IPS-11a (cell line): Measurements from ENCODE around the gene RFC1.
"Not testable (repeated sequence)": the region's sequence is repeated elsewhere in the genome, so short reads cannot be mapped to it uniquely, and the experiment has no call there.

Source experiments
- H3K4me3 ChIP-seq: one replicate; pipeline ENCODE4 v1.5.1; 2013; ENCODE audit warnings: low read depth, low read length, control low read depth

RFC1 gene, protein sequence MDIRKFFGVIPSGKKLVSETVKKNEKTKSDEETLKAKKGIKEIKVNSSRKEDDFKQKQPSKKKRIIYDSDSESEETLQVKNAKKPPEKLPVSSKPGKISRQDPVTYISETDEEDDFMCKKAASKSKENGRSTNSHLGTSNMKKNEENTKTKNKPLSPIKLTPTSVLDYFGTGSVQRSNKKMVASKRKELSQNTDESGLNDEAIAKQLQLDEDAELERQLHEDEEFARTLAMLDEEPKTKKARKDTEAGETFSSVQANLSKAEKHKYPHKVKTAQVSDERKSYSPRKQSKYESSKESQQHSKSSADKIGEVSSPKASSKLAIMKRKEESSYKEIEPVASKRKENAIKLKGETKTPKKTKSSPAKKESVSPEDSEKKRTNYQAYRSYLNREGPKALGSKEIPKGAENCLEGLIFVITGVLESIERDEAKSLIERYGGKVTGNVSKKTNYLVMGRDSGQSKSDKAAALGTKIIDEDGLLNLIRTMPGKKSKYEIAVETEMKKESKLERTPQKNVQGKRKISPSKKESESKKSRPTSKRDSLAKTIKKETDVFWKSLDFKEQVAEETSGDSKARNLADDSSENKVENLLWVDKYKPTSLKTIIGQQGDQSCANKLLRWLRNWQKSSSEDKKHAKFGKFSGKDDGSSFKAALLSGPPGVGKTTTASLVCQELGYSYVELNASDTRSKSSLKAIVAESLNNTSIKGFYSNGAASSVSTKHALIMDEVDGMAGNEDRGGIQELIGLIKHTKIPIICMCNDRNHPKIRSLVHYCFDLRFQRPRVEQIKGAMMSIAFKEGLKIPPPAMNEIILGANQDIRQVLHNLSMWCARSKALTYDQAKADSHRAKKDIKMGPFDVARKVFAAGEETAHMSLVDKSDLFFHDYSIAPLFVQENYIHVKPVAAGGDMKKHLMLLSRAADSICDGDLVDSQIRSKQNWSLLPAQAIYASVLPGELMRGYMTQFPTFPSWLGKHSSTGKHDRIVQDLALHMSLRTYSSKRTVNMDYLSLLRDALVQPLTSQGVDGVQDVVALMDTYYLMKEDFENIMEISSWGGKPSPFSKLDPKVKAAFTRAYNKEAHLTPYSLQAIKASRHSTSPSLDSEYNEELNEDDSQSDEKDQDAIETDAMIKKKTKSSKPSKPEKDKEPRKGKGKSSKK

DNA sequence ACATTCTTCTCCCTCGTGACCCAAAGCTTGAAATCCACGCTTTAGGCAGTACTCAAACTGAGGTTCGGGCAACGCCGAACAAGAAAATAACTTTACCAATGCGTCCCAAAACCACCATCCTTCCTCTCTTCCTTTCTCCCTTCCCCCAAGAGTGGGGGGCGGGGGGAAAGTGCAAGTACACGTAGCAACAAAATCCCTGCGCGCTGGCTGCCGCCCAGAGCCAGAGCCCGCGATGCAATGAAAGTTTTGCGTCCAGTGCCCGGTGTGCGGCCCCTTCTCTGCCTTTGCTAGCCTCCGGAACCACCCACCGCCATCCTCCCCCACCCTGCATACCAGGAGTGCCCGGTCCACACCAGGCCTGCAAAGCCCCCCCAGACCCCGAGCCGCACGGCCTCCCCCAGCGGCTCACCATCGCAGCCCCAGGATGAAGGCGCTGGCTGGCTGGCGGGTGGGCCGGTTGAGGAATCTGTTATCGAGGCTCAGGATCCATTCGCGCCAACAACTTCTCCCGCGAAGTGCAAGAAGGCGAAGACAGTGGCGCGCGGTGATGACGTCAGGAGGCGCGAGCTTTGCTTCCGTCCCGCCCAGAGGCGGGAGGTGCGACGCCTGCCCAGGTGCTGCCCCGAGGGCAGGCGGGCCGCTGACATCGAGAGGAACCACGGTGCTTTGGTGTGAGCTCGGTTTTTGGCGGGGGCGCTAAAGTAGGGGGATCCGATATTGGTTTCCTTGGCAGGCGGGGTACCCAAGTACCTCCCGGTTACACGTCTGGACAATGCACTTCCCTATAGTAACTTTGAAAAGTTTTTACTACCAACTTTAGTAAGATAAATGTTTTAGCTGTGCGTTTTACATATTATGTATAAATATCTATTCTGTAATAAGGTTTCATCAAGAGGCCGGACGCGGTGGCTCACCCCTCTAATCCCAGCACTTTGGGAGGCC is at the start of gene RFC1:
RFC1 (minus strand) TSS at position 533 of the 942 bp plus-strand sequence; CDS start at position 412, 121 bp downstream.
- H3K4me3 ChIP-seq: peak within 1 kb of the TSS; percentile 95

DNA sequence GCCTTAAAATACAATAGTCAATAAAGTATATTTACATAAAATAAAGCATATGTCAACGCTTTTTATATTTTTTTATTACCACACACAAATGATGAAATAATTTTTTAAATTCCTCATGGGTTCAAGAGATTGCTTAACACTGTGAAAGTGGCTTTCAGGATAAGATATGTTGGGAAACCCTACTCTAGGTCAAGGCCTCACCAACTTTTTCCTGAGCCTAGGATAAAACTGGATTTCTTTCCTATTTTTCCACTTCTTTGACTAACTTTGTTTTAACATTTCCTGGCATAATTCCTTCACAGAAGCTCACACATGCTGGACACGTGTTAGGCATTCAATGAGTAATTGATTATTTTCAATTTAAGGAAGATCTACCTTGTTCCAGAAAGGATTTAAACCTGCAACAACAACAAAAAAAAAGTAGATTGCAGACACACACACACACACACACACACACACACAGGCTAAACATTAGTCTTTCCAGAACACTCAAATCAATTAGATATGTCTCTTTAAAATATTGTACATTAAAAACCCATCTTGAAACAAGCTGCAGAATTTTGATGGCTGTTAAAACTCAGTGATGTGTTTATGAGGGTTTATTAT is 49.6 kb upstream of the RFC1 start:
- H3K4me3 ChIP-seq: no peak overlapping the region

DNA sequence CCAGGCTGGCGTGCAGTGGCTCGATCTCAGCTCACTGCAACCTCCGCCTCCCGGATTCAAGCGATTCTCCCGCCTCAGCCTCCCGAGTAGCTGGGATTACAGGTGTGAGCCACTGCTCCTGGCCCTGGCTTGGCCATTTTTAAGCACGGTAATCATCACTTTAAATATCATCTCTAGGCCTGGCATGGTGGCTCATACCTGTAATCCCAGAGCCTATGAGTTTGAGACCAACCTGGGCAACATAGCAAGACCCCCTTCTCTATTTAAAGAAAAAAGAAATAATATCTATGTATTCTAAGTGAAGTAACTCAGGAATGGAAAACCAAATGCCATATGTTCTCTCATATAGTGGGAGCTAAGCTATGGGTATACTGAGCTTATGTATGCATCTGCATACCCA is 45.4 kb upstream of the RFC1 start:
- not testable (repeated sequence) for H3K4me3 ChIP-seq

DNA sequence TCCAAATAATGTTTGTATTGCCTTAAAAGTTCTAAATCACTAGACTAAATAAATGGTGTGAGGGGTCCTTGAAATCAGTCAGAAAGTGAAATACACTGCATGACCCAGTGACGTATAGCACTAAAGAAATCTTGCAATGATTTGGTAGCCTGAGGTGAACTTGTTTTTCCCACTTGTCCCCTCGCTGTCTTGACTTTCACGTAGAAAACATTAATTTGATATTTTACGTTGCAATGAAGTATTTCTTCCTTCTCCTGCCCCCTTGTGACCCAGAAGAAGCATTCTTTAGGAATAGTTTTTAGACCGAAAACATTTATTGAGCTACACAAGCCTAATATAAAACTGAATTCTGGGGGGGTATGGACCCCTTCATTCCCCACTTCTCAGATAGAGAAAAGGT is 44.3 kb upstream of the RFC1 start:
- H3K4me3 ChIP-seq: no peak overlapping the region

DNA sequence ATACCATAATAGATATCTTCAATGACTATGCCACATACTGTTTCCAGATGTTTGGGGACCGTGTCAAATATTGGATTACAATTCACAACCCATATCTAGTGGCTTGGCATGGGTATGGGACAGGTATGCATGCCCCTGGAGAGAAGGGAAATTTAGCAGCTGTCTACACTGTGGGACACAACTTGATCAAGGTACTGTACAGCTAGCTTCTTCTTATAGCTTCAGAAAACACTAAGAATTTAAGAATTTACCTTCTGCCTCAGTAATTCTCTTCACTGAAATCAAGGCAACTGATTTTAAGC is 41.4 kb upstream of the RFC1 start:
- H3K4me3 ChIP-seq: no peak overlapping the region

GRCh38 chr4:39406763-39407583 is 40.8 kb upstream of the RFC1 start, which contains the start of gene KLB:
Gene KLB, plus strand, starts transcription at chr4:39406930. Its CDS starts 20 bp downstream, at chr4:39406950.
- no peak within 1 kb of the TSS for H3K4me3 ChIP-seq

- H3K4me3 ChIP-seq: not testable (repeated sequence)
Measured at GRCh38 chr4:39401640-39402039, 35.5 kb upstream of the RFC1 start.

GRCh38 chr4:39394706-39395105 is 28.5 kb upstream of the RFC1 start:
- H3K4me3 ChIP-seq: no peak overlapping the region

DNA sequence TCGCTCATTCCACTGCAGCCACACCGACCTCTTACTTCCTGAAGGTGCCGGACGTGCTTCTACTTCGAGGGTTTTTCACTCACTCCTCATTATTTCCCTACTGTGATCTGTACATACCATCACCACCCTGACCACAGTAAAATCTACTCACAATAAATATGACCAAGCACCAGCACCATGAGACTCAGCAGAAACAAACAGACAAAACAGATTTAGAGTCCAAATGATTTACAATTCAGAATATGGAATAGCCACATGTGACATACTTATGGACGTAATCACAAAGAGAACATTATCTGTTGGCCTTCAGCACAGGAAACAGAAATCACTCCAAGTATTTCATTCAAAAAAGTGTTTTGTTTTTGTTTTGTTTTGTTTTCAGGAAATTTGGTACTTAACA is 24.4 kb upstream of the RFC1 start:
- H3K4me3 ChIP-seq: no peak overlapping the region

DNA sequence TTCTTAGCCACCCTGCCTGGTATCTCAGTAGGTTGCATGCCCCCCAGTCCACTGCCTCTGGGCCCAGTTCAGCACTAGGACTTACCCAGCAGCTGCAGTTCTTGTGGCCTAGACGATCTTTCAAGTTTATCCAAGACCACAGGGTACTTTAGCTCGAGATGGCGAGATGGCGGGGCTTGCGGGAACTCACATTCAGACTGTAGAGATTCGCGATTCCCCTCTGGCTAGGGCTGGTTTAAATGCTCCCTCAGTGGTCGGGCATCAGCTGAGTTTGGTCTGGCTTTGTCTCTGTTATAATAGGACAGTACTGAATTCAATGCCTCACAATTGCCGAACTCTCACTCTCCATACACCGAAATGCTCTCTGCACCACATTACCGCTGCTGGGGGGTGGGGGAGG is 18.4 kb upstream of the RFC1 start:
- no peak overlapping the region for H3K4me3 ChIP-seq

DNA sequence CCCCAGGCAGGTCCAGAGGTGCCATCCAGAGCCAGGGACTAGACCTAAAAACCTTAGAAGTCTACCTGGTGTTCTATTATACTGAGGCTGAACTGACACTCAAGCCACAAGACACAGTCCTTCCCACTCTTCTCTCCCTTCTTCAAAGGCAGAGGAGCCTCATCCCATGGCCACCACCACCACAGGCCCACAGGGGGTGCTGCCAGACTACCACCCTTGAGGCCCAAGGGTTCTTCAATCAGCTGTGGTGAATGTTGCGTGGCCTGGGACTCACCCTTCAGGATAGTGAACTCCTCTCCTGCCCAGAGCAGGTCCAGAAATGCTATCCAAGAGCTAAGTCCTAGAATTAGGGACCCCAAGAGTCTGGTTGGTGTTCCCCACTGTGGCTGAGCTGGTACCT is 17.5 kb upstream of the RFC1 start:
- H3K4me3 ChIP-seq: no peak overlapping the region

GRCh38 chr4:39375478-39375877 is 9.3 kb upstream of the RFC1 start:
- no peak overlapping the region for H3K4me3 ChIP-seq

DNA sequence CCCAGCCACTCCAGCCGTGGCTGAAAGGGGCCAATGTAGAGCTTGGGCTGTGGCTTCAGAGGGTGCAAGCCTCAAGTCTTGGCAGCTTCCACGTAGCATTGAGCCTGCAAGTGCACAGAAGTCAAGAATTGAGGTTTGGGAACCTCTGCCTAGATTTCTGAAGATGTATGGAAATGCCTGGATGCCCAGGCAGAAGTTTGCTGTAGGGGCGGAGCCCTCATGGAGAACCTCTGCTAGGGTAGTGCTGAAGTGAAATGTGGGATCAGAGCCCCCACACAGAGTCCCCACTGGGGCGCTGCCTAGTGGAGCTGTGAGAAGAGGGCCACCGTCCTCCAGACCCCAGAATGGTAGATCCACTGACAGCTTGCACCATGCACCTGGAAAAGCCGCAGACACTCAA is 5.0 kb upstream of the RFC1 start:
- not testable (repeated sequence) for H3K4me3 ChIP-seq

DNA sequence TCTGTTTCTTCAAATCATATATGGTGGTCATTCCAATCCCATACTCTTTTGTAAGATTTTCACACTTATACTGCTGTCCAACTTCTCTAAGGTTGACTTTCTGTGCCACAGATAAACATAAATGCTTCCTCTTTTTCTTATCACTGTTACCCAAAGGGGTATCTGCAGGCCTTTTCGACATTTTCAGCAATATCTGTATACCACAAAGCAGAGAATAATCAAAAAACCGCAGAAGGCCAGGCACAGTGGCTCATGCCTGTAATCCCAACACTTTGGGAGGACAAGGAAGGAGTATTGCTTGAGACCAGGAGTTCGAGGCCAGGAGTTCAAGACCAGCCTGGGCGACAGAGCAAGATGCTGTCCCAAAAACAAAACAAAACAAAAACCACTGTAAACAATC is 3.1 kb upstream of the RFC1 start:
- no peak overlapping the region for H3K4me3 ChIP-seq

GRCh38 chr4:39367166-39367565 is 1.0 kb upstream of the RFC1 start:
- no peak overlapping the region for H3K4me3 ChIP-seq

DNA sequence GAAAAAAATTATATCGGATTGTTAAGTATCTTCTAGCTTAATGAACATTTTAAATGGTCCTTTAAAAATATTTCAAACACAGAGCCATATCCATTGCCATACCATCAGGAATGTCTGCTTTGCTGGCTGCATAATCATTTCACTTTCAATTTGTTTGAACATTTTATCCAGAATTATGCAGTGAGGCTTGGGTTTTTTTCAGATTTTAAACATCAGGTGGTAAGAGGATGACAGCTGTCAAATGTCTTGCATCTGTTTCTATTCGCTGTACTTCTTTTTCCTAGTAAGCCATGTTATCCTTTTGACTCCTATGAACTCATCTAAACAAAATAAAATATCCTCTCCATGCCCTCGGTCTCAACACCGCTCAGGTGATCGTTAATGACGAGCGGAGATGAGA is 802 bp downstream of the RFC1 start:
- peak overlapping the region; percentile 95 for H3K4me3 ChIP-seq

GRCh38 chr4:39363773-39364393 is 2.3 kb downstream of the RFC1 start:
- no peak overlapping the region for H3K4me3 ChIP-seq

- no peak overlapping the region for H3K4me3 ChIP-seq
Measured at GRCh38 chr4:39362827-39363226, 3.3 kb downstream of the RFC1 start.

DNA sequence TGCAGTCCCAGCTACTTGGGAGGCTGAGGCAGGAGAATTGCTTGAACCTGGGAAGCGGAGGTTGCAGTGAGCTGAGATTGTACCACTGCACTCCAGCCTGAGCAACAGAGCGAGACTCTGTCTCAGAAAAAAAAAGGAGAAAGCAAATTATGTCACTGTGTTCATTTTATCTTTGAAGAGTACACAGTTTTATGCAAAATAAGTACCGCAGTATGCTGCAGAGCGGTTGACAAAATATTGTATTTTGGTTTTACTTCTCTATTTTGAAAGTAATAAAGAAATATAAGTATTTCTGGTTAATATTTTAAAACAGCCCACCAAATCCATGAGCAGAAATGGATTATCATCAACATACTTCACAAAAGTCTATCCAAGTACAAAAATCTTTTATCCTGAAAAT is 5.6 kb downstream of the RFC1 start:
- H3K4me3 ChIP-seq: not testable (repeated sequence)
